Choroid plexus epithelial cell (primary cell): Measurements from ENCODE around the gene LUZP1.

Source experiments
- DNase-seq: peaks from one replicate; pipeline ENCODE4 v3.0.0-alpha.2; 2010; ENCODE audit warnings: low read depth
- H3K4me3 ChIP-seq: 2 replicates; pipeline ENCODE4 v1.5.1; 2011; ENCODE audit warnings: low read depth, mild to moderate bottlenecking, control low read depth, low read length, moderate library complexity
- CTCF ChIP-seq: conservative IDR thresholded peaks from 2 replicates; pipeline ENCODE4 v1.5.1; 2011; ENCODE audit warnings: low read depth, mild to moderate bottlenecking, control low read depth, inconsistent platforms, low read length, moderate library complexity

LUZP1 gene

GRCh38 chr1:23178950-23179349 is 10.3 kb upstream of the LUZP1 start:
- DNase-seq, result peak; percentile 68
- peak; percentile 63 for TF ChIP-seq CTCF
- no peak overlapping the region for H3K4me3 ChIP-seq

- H3K4me3 ChIP-seq, result no peak overlapping the region
- no peak for DNase-seq
- no peak for TF ChIP-seq CTCF
These were observed 9.8 kb upstream of the LUZP1 start for GRCh38 chr1:23178414-23178813.

- H3K4me3 ChIP-seq, result peak overlapping the region; percentile 63
- peak; percentile 76 for DNase-seq
- no peak for TF ChIP-seq CTCF
These were observed 9.1 kb upstream of the LUZP1 start for GRCh38 chr1:23177438-23178380.

GRCh38 chr1:23177031-23177430 is 8.4 kb upstream of the LUZP1 start:
- peak overlapping the region; percentile 63 for H3K4me3 ChIP-seq
- TF ChIP-seq CTCF, result no peak
- DNase-seq, result no peak

GRCh38 chr1:23174426-23175110 is 5.9 kb upstream of the LUZP1 start:
- DNase-seq, result no peak
- H3K4me3 ChIP-seq, result no peak overlapping the region
- TF ChIP-seq CTCF, result no peak

GRCh38 chr1:23171181-23171755 is 2.6 kb upstream of the LUZP1 start:
- TF ChIP-seq CTCF, result no peak
- no peak overlapping the region for H3K4me3 ChIP-seq
- DNase-seq, result no peak
